Natural killer cell (primary cell): Measurements from ENCODE around the gene MTMR3. TPM values are rescaled to one million over a fixed set of nuclear protein-coding genes. Genes with fewer than 3 reads are reported as not detected.

Experiments used
- ATAC-seq, 3 donors: fragments of 150-1000 bp in 2 of 3; fragments of 200-7000 bp in 1 of 3; cut with Tn5 transposase; 1 replicate in 1 of 3; 2 replicates in 2 of 3; pipeline ENCODE4 v1.10.0; 2021; ENCODE audit warnings: mild to moderate bottlenecking in 2 of 3, moderate library complexity in 2 of 3
- DNase-seq, 2 donors: peaks; one replicate each; pipeline versions ENCODE4 v3.0.0 to v3.0.0-alpha.2; 2013 to 2021; ENCODE audit warnings: mixed read lengths in 1 of 2
- H3K27ac ChIP-seq: one replicate; pipeline ENCODE4 v1.5.1; 2013; ENCODE audit warnings: mild to moderate bottlenecking, low read length
- H3K27me3 ChIP-seq: one replicate; pipeline ENCODE4 v1.6.1; 2013; ENCODE audit warnings: low read length; ENCODE audit not compliant: control insufficient read depth, insufficient read depth
- H3K36me3 ChIP-seq: one replicate; pipeline ENCODE4 v1.6.1; 2013; ENCODE audit warnings: low read length; ENCODE audit not compliant: control insufficient read depth, insufficient read depth
- H3K4me1 ChIP-seq: one replicate; pipeline ENCODE4 v1.6.1; 2013; ENCODE audit warnings: low read length; ENCODE audit not compliant: control insufficient read depth, insufficient read depth
- H3K4me3 ChIP-seq: one replicate; pipeline ENCODE4 v1.5.1; 2013; ENCODE audit warnings: low read length
- H3K9me3 ChIP-seq: one replicate; pipeline ENCODE4 v1.6.1; 2013; ENCODE audit warnings: low read length; ENCODE audit not compliant: control insufficient read depth, insufficient read depth
- H3K27ac Mint-ChIP-seq, 2 donors: one replicate each; pipeline ENCODE4 v1.8.0; 2022; ENCODE audit warnings: mild to moderate bottlenecking in 2 of 2, mixed read lengths in 2 of 2, moderate library complexity in 1 of 2
- H3K27me3 Mint-ChIP-seq, 2 donors: one replicate each; pipeline ENCODE4 v1.8.0; 2022; ENCODE audit warnings: low read depth in 2 of 2, mixed read lengths in 2 of 2
- H3K36me3 Mint-ChIP-seq: one replicate; pipeline ENCODE4 v1.8.0; 2022; ENCODE audit warnings: mixed read lengths
- H3K4me1 Mint-ChIP-seq, 2 donors: one replicate each; pipeline ENCODE4 v1.8.0; 2022; ENCODE audit warnings: mixed read lengths in 2 of 2
- H3K4me3 Mint-ChIP-seq: one replicate; pipeline ENCODE4 v1.8.0; 2022; ENCODE audit warnings: mild to moderate bottlenecking, moderate library complexity, mixed read lengths
- H3K9me3 Mint-ChIP-seq, 2 donors: one replicate each; pipeline ENCODE4 v1.8.0; 2022; ENCODE audit warnings: mixed read lengths in 2 of 2
- WGBS: methylation state at CpG from one replicate; pipeline ENCODE4 v1.1.7; 2013; ENCODE audit warnings: missing lambda C conversion rate; ENCODE audit not compliant: insufficient coverage; 5-methylcytosine and 5-hydroxymethylcytosine counted together
- intact Hi-C: fragments of 100-400 bp; cut with micrococcal nuclease; formaldehyde crosslinking; loops from one replicate; pipeline ENCODE4 v1.14.2; 2022
- total RNA-seq, 4 donors: library from RNA; stranded (reverse); fragments of 120-200 nt in 1 of 4; gene quantifications; one replicate each; pipeline versions ENCODE4 v1.2.3 to v1.2.4, GENCODE V29; 2013 to 2022
- TF ChIP-seq, protein P1 (sequence below): fragments of 200-600 bp; IDR thresholded peaks from one replicate; pipeline ENCODE4 v1.8.0; 2022; ENCODE audit warnings: antibody characterized with exemption

Gene MTMR3
- total RNA-seq, 3 donors from 2014 or later (not counting 1 experiment from before 2014, with no cell fraction given), result 62.1 to 83.4 (median 75.6) TPM

DNA sequence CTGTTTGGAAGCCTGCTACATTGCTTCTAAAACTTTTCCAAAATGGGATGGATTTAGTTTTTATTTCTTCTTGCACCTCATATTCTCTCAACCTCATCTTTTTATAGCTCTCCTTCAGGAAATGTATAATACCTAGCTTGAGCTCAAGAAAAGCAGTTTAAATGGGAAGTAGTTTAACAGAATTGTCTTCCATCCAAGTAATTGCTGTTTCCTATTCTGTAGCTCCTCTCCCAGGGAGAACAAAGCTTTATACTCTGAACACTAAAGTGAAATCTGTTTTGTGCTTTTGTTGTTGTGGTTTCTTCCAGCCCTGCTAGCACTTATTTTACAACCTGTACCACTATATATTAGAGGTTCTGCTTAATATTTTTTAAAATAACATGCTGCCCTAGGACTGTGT lies 114.1 kb downstream of the MTMR3 start:
- Mint-ChIP-seq H3K27me3 (no peaks in the 10 kb centered on the region), H3K4me3 (no peak overlapping the region), H3K36me3 (peaks cover 17% of the 10 kb centered on the region), H3K27ac (peak overlapping the region in 1 of 2 donors; percentile 38), H3K9me3 (no peaks in the 10 kb centered on the region), H3K4me1 (peaks cover 0 to 15% of the 10 kb centered on the region in 2 donors)
- intact Hi-C loops, result no loop called here
- Histone ChIP-seq H3K27me3 (no peaks in the 10 kb centered on the region), H3K9me3 (no peaks in the 10 kb centered on the region), H3K27ac (no peak overlapping the region), H3K4me1 (no peaks in the 10 kb centered on the region), H3K4me3 (no peak overlapping the region), H3K36me3 (peaks cover 32% of the 10 kb centered on the region)
- ATAC-seq (no peak), DNase-seq (no peak)
- TF ChIP-seq, protein P1, sequence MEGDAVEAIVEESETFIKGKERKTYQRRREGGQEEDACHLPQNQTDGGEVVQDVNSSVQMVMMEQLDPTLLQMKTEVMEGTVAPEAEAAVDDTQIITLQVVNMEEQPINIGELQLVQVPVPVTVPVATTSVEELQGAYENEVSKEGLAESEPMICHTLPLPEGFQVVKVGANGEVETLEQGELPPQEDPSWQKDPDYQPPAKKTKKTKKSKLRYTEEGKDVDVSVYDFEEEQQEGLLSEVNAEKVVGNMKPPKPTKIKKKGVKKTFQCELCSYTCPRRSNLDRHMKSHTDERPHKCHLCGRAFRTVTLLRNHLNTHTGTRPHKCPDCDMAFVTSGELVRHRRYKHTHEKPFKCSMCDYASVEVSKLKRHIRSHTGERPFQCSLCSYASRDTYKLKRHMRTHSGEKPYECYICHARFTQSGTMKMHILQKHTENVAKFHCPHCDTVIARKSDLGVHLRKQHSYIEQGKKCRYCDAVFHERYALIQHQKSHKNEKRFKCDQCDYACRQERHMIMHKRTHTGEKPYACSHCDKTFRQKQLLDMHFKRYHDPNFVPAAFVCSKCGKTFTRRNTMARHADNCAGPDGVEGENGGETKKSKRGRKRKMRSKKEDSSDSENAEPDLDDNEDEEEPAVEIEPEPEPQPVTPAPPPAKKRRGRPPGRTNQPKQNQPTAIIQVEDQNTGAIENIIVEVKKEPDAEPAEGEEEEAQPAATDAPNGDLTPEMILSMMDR, result no peak

DNA sequence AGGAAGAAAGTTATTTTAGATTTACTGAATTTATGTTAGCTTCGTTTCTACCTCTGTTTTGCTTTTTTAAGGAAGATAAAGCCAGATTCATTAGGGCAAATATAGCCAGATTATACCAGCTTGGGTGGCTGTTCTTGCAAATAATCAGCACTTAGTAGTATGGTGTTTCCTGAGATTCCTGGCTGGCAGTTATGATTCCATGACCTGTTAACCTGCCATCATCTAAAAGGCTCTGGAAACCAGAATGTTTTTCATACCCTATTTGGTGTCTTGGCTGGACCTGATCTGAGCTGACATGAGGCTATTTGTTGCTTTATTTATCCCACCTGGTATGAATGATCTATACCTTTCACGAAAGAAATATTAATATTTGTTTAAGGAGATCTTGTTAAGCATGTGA lies 114.5 kb downstream of the MTMR3 start:
- Histone ChIP-seq H3K4me1 (no peaks in the 10 kb centered on the region), H3K9me3 (no peaks in the 10 kb centered on the region), H3K36me3 (peaks cover 28% of the 10 kb centered on the region), H3K27ac (no peak overlapping the region), H3K4me3 (no peak overlapping the region), H3K27me3 (no peaks in the 10 kb centered on the region)
- intact Hi-C loops, result no loop called here
- TF ChIP-seq, protein P1, result no peak
- Mint-ChIP-seq H3K9me3 (no peaks in the 10 kb centered on the region), H3K27ac (peak overlapping the region in 1 of 2 donors; percentile 38), H3K27me3 (no peaks in the 10 kb centered on the region), H3K4me3 (no peak overlapping the region), H3K4me1 (peaks cover 0 to 15% of the 10 kb centered on the region in 2 donors), H3K36me3 (peaks cover 17% of the 10 kb centered on the region)
- DNase-seq (no peak), ATAC-seq (no peak)
- 97% methylated on average over 2 of the region's 2 CpGs for WGBS

DNA sequence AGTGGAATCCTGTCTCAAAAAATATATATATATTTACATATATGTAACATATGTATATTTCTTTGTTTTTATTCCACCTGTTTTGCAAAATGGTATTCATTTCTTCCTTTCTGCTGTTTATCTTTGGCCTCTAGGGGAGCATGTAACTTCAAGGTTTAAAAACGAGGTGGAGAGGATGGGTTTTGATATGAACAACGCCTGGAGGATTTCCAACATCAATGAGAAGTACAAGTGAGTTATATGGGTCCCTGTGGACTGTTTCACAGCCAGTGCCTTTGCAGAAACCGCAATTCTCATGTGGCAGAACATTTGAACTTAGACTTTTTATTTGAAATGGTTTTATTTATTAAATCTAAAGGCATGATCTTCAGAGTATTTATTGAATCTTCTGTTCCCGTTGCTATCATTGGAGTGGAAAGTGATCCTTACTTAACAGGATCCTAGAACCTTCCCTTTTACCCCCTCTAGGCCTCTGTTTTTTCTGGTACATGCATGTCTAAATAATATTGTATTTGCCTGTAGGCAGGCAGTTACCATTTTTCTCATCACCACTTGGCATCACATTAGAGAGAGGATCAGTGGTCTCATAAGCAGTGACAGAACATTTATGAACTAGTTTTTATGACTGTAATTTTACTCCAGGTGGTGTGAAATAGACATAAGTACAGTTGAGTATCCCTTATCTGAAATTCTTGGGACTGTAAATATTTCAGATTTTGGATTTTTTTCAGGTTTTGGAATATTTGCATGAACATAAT lies 115.8 kb downstream of the MTMR3 start:
- no peaks in the 10 kb centered on the region for H3K9me3 ChIP-seq
- intact Hi-C loops, result no loop called here
- no peak overlapping the region for H3K27ac ChIP-seq
- no peak overlapping the region for H3K4me3 ChIP-seq
- no peaks in the 10 kb centered on the region for H3K4me1 ChIP-seq
- DNase-seq, result no peak
- no peaks in the 10 kb centered on the region for H3K27me3 ChIP-seq
- TF ChIP-seq, protein P1, result no peak
- no peaks in the 10 kb centered on the region for H3K27me3 Mint-ChIP-seq
- no peak for ATAC-seq
- no peaks in the 10 kb centered on the region for H3K9me3 Mint-ChIP-seq
- H3K4me1 Mint-ChIP-seq, result peaks cover 0 to 15% of the 10 kb centered on the region in 2 donors
- peaks cover 24% of the 10 kb centered on the region for H3K36me3 ChIP-seq
- peaks cover 10% of the 10 kb centered on the region for H3K36me3 Mint-ChIP-seq
- 72% methylated on average over 3 of the region's 4 CpGs for WGBS
- H3K27ac Mint-ChIP-seq, result no peak overlapping the region
- no peak overlapping the region for H3K4me3 Mint-ChIP-seq

DNA sequence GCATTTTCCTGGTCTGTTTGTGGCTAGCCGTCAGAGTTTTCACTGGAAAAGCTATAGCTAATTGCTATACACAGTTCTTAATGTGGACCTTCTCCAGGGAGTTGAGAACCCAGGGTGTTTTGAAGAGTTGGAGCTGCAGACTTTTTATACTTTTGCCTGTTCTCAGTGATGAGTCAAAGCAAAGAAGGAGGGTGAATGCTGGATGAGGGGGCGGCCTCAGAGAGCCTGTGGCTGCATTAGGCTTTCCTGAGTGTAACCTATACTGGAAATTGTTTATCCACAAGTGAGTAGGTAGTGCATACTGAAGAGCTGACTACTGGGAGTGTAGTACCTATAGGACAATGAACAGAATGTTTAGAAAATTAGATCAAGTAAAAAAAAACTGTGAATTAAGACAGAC lies 117.6 kb downstream of the MTMR3 start:
- DNase-seq, result no peak

More for the DNA sequence above, 117.6 kb downstream of the MTMR3 start:
- TF ChIP-seq, protein P1, result no peak
- Mint-ChIP-seq H3K9me3 (no peaks in the 10 kb centered on the region), H3K4me3 (no peak overlapping the region), H3K27me3 (no peaks in the 10 kb centered on the region), H3K36me3 (no peaks in the 10 kb centered on the region), H3K27ac (no peak overlapping the region), H3K4me1 (peaks cover 0 to 8% of the 10 kb centered on the region in 2 donors)
- no peaks in the 10 kb centered on the region for H3K9me3 ChIP-seq
- H3K4me3 ChIP-seq, result no peak overlapping the region
- H3K36me3 ChIP-seq, result peaks cover 15% of the 10 kb centered on the region
- intact Hi-C loops, result no loop called here
- ATAC-seq, result no peak
- no peaks in the 10 kb centered on the region for H3K4me1 ChIP-seq
- no peaks in the 10 kb centered on the region for H3K27me3 ChIP-seq
- WGBS, result 92% methylated on average over 2 of the region's 2 CpGs
- H3K27ac ChIP-seq, result no peak overlapping the region
